Stimulated activated naive CD8-positive, alpha-beta T cell treated with anti-CD3 and anti-CD28 coated beads, Interleukin-15, Interleukin-2, amounts not matched to agents 100 ng/mL and 50 ng/mL, for 24 hours (primary cell): Measurements from ENCODE around the gene SLCO3A1.

Source experiments
- H3K27ac Mint-ChIP-seq: one replicate; pipeline ENCODE4 v1.8.0; 2021; ENCODE audit warnings: mild to moderate bottlenecking, mixed read lengths
- H3K27me3 Mint-ChIP-seq: one replicate; pipeline ENCODE4 v1.8.0; 2021; ENCODE audit warnings: mixed read lengths
- H3K36me3 Mint-ChIP-seq: one replicate; pipeline ENCODE4 v1.8.0; 2021; ENCODE audit warnings: low read depth, mixed read lengths
- H3K4me1 Mint-ChIP-seq: one replicate; pipeline ENCODE4 v1.8.0; 2021; ENCODE audit warnings: low read depth, mixed read lengths
- H3K4me3 Mint-ChIP-seq: one replicate; pipeline ENCODE4 v1.8.0; 2021; ENCODE audit warnings: mild to moderate bottlenecking, mixed read lengths
- H3K9me3 Mint-ChIP-seq: one replicate; pipeline ENCODE4 v1.8.0; 2021; ENCODE audit warnings: mixed read lengths

Gene SLCO3A1

DNA sequence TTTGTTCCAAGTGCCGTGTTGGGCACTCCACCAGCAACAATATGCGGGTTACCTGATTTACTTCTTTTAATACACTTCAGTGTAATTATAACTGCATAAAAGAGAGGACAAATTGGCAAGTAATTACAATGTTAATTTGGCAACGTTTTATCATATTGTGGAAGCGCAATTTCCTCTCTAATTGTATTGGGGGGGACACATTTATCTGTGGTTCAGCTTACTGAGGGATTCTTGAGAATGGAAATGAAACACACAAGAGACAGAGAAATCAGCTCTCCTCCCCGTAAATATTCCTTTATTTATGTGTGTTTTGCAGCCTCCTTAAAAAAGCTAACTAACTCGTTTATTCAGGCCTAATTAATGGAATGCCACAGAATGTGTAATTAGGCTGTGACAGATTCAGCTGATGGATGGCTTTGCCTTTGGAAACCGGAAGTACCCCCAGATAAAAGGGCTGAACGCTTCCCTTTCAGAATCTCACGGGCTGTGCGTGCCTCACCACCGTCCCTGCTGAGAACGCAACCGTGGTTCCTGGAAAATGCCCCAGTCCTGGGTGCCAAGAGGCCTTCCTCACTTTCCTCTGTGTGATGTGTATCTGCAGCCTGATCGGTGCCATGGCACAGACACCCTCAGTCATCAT, 293.1 kb downstream of the SLCO3A1 start:
- Mint-ChIP-seq H3K27ac (no peak overlapping the region), H3K4me1 (no peaks in the 10 kb centered on the region), H3K4me3 (no peak overlapping the region), H3K36me3 (peaks cover 14% of the 10 kb centered on the region), H3K27me3 (no peaks in the 10 kb centered on the region), H3K9me3 (no peaks in the 10 kb centered on the region)

DNA sequence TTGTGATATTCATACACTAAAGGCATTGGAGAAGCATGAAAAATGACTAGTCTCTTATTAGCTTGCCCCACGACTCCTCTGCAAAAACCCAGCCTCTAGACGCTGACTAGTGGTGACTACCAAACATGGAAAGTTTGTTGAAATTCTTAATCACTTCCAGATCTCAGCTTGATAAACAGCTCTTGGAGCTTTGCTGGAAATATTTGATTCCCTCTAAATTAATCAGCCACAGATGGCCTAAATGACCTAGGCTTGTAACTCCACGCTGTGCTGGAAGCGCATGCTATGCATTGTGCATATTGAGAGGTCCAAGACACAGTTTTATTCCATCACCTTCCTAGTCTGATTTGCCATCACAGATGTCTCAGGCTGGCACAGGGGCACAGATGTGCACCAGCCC, 295.5 kb downstream of the SLCO3A1 start:
- Mint-ChIP-seq H3K4me3 (no peak overlapping the region), H3K27ac (no peak overlapping the region), H3K9me3 (no peaks in the 10 kb centered on the region), H3K36me3 (peaks cover 10% of the 10 kb centered on the region), H3K27me3 (no peaks in the 10 kb centered on the region), H3K4me1 (no peaks in the 10 kb centered on the region)

GRCh38 chr15:92149465-92149864, 296.0 kb downstream of the SLCO3A1 start:
- H3K9me3 Mint-ChIP-seq, result no peaks in the 10 kb centered on the region

DNA sequence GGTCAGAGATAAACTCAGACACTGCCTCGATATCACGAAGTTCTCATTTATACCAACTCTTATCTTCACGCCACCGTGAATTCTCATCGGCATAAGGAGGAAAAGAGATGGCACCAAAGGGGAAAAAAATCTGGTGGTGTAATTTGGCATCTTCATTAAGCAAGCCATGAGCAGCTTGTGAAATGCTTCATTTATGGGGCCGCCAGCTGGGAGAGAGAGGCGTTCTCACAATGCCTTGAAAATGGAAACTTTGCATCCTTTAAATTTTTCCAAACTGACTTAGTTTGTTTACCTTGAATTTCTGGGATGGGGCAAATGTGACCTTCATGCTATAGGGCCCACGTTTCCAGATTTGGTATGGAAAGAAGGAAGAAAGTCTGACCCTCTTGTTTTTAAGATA, 297.7 kb downstream of the SLCO3A1 start:
- no peaks in the 10 kb centered on the region for H3K4me1 Mint-ChIP-seq

More at GRCh38 chr15:92149465-92149864, 296.0 kb downstream of the SLCO3A1 start:
- H3K27ac Mint-ChIP-seq, result no peak overlapping the region
- H3K4me1 Mint-ChIP-seq, result no peaks in the 10 kb centered on the region
- peaks cover 10% of the 10 kb centered on the region for H3K36me3 Mint-ChIP-seq
- H3K27me3 Mint-ChIP-seq, result no peaks in the 10 kb centered on the region
- H3K4me3 Mint-ChIP-seq, result no peak overlapping the region

GRCh38 chr15:92151741-92152140, 298.2 kb downstream of the SLCO3A1 start:
- Mint-ChIP-seq H3K4me1 (no peaks in the 10 kb centered on the region), H3K4me3 (no peak overlapping the region), H3K36me3 (peaks cover 10% of the 10 kb centered on the region), H3K27me3 (no peaks in the 10 kb centered on the region), H3K27ac (no peak overlapping the region), H3K9me3 (no peaks in the 10 kb centered on the region)

More for the DNA sequence above, 297.7 kb downstream of the SLCO3A1 start:
- Mint-ChIP-seq H3K36me3 (peaks cover 10% of the 10 kb centered on the region), H3K4me3 (no peak overlapping the region), H3K27me3 (no peaks in the 10 kb centered on the region), H3K9me3 (no peaks in the 10 kb centered on the region), H3K27ac (no peak overlapping the region)

DNA sequence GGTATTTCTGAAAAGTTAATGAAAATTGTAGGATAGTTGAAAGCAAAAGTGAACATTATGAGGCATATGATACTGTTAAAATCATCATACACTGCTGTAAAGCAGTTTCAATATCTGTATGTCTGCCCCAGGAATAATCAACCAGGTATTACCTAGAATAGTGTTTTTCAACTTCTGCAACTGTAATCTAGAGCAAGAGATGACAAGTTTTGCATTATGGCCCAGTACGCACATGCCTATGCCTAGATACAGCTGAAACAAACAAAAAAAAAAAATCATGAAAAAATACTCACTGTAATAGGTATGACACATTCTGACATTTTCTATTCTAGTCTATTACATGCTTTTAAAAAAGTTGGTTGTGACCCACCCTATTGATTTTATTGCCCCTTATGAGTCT, 299.5 kb downstream of the SLCO3A1 start:
- peaks cover 10% of the 10 kb centered on the region for H3K36me3 Mint-ChIP-seq
- no peak overlapping the region for H3K4me3 Mint-ChIP-seq
- H3K27ac Mint-ChIP-seq, result no peak overlapping the region
- H3K9me3 Mint-ChIP-seq, result no peaks in the 10 kb centered on the region
- no peaks in the 10 kb centered on the region for H3K27me3 Mint-ChIP-seq
- peaks cover 3% of the 10 kb centered on the region for H3K4me1 Mint-ChIP-seq

DNA sequence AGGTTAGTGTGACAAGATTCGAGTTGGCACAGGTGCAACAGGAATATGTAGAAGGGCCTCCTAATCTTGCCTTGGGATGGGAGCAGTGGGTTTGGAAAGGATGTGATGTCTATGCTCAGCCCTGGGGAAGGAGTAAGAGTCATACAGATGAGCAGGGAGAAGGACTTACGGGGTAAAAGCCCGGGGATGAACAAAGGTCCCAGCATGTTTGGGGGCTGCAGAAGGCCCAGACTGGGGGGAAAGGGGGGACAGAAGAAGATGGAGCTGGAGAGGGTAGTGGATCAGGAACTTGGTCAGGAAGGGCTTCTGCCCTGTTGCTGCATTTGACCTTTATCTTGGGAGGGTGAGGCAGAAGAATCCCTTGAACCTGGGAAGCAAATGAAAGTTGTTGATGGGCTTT, 300.1 kb downstream of the SLCO3A1 start:
- Mint-ChIP-seq H3K4me1 (peaks cover 10% of the 10 kb centered on the region), H3K27ac (no peak overlapping the region), H3K36me3 (peaks cover 10% of the 10 kb centered on the region), H3K4me3 (no peak overlapping the region), H3K27me3 (no peaks in the 10 kb centered on the region), H3K9me3 (no peaks in the 10 kb centered on the region)

DNA sequence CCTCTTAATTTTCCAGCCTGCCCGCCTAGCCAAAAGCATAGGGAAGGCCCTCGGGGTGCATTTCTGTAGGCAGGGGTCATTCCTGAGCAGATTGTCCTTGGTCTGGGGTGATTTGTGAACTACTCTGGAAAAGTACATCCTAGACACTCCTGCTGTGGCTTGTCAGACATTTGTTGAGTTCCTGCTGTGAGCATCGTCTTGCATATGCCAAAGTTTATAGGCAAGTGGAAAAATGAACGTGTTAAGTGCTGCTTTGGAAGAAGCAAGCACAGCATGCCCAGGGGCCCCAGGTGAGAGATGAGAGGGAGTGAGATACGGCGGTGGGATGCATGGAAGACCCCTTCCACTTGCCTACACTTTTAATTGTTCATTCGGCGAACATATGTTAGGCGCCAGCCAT, 302.4 kb downstream of the SLCO3A1 start:
- H3K4me3 Mint-ChIP-seq, result no peak overlapping the region
- H3K4me1 Mint-ChIP-seq, result peaks cover 15% of the 10 kb centered on the region
- peaks cover 4% of the 10 kb centered on the region for H3K36me3 Mint-ChIP-seq
- no peaks in the 10 kb centered on the region for H3K9me3 Mint-ChIP-seq
- H3K27me3 Mint-ChIP-seq, result no peaks in the 10 kb centered on the region
- no peak overlapping the region for H3K27ac Mint-ChIP-seq

DNA sequence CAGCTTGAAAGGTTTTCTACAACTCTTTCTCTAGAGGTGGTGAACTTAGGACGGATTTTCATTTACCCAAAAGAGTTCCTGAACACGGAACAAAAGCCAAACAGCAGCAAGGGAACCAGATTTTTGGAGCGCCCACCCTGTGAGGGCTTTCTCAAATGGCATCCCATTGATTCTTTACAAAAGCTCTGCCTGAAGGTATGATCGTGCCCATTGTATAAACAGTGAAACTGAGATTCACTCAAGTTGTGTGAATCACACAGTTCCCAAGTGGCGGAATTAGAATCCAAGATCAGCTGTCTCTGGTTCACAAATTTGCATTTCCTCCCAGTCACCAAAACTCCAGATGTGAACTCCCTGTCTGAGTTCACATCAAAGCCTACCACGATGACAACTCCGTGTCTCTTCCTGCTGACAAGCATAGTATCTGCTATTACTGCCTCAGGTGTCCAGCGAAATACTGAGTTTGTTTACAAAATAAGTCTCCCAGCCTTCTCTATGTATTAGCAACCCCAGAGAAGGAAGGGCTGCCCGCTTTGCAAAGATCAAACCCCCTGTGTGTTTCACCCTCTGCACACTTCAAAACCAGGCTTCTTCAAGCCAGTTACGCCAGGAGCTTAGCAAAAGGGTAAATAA, 304.3 kb downstream of the SLCO3A1 start:
- Mint-ChIP-seq H3K4me1 (peaks cover 21% of the 10 kb centered on the region), H3K4me3 (no peak overlapping the region), H3K9me3 (no peaks in the 10 kb centered on the region), H3K27me3 (no peaks in the 10 kb centered on the region), H3K27ac (no peak overlapping the region), H3K36me3 (no peaks in the 10 kb centered on the region)

- no peak overlapping the region for H3K4me3 Mint-ChIP-seq
- H3K27me3 Mint-ChIP-seq, result no peaks in the 10 kb centered on the region
- H3K27ac Mint-ChIP-seq, result no peak overlapping the region
- no peaks in the 10 kb centered on the region for H3K36me3 Mint-ChIP-seq
- no peaks in the 10 kb centered on the region for H3K9me3 Mint-ChIP-seq
- peaks cover 21% of the 10 kb centered on the region for H3K4me1 Mint-ChIP-seq
Measured at GRCh38 chr15:92158426-92158825, 304.9 kb downstream of the SLCO3A1 start.

- Mint-ChIP-seq H3K9me3 (no peaks in the 10 kb centered on the region), H3K36me3 (no peaks in the 10 kb centered on the region), H3K27me3 (no peaks in the 10 kb centered on the region), H3K4me3 (no peak overlapping the region), H3K4me1 (peaks cover 21% of the 10 kb centered on the region), H3K27ac (no peak overlapping the region)
Measured at GRCh38 chr15:92159481-92159880, 306.0 kb downstream of the SLCO3A1 start.

DNA sequence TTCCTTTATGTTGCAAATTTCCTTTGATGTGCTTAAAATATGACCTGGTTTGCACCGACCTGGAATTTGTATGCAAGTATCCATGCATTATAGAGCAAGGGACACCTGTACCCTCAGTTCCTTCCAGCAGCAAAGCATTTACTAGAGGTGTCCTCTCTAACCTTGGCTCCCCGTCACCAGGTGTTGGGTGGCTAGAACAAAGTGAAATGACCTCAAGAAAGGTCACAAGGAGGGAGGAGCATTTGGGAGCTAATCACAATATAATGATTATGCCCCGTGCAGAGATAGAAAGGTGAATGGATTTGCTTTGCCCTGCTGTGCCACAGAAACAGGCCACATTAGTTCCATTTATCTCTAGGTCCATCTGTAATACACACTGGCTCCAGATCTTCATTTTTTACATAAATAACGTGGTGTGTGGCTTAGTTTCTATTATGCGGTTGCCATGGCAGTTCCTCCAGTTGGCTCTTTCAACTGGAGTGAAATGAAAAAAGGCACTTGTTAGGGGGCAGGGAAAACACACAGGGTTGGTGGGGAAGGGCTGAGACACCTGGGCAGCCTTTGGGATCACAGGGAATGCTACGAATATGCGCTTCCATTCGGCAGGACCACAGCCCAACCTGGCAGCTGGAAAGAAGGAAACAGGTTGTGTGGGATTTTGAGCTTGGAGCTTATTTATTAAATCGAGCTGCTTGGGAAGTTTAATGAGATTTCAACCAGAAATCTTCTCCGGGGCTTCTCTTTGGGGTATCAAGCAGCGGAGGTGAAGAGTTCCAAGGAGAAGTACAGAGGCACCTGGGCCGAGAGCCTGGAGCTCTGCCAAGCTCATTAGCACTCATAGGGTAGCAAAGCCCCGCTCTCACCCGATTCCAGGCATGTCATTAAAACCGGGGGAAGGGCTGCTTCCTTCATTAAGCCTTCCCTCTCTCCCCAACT, 306.7 kb downstream of the SLCO3A1 start:
- H3K9me3 Mint-ChIP-seq, result no peaks in the 10 kb centered on the region
- no peak overlapping the region for H3K27ac Mint-ChIP-seq
- no peaks in the 10 kb centered on the region for H3K36me3 Mint-ChIP-seq
- peaks cover 21% of the 10 kb centered on the region for H3K4me1 Mint-ChIP-seq
- no peak overlapping the region for H3K4me3 Mint-ChIP-seq
- H3K27me3 Mint-ChIP-seq, result no peaks in the 10 kb centered on the region

DNA sequence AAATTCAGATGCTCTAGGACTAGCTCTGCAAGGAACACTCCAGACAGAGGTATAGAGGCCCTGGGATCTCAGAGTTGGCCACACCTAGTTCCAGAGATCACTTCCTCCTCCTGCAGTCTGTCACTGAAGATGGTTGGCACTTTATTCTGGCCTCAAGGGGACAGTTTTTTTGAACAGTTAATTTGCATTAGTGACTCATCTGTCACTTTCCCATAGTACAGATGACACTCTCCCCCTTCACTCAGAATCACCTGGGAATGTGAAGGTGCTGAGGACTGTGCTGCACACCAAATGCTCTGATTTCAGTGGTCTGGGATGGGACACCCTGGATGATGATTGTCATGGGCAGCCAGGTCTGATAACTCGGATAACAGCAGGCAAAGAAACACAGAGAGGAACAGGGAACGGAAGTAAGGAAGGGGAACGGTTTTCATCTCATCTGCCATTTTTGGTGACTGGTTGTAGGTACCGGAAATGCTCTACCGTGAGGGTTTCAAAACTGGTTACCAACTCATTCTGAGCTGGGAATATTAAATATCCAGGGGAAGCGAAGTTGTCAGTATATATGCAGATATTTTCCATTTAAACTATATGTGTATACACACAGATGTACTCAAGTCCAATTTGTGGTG, 307.6 kb downstream of the SLCO3A1 start:
- Mint-ChIP-seq H3K36me3 (no peaks in the 10 kb centered on the region), H3K27ac (no peak overlapping the region), H3K4me3 (peak overlapping the region; percentile 29), H3K9me3 (no peaks in the 10 kb centered on the region), H3K4me1 (peaks cover 21% of the 10 kb centered on the region), H3K27me3 (no peaks in the 10 kb centered on the region)

- Mint-ChIP-seq H3K4me1 (peaks cover 21% of the 10 kb centered on the region), H3K27me3 (no peaks in the 10 kb centered on the region), H3K36me3 (no peaks in the 10 kb centered on the region), H3K9me3 (no peaks in the 10 kb centered on the region), H3K4me3 (no peak overlapping the region), H3K27ac (no peak overlapping the region)
Measured at GRCh38 chr15:92162657-92163056, 309.1 kb downstream of the SLCO3A1 start.

DNA sequence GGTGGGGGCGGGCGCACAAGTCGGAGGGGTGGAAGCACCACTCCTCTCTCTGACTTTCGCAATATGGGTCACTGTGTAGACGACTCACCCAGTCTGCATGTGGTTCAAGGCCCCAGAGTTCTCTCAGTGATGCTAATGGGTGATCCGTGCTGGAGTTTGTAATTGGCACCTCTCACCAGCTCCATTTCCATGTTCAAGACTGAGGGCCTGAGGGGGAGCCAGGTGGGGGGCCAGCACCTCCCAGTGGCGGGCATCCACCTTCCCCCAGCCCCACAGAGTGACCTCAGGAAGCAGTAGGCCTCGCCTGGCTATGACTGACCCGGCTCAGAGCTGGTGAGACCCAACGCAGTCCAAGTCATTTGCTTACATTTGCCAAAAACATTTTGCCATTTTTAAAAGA, 310.1 kb downstream of the SLCO3A1 start:
- H3K36me3 Mint-ChIP-seq, result no peaks in the 10 kb centered on the region
- H3K9me3 Mint-ChIP-seq, result no peaks in the 10 kb centered on the region
- H3K4me1 Mint-ChIP-seq, result peaks cover 11% of the 10 kb centered on the region
- no peak overlapping the region for H3K27ac Mint-ChIP-seq
- no peak overlapping the region for H3K4me3 Mint-ChIP-seq
- H3K27me3 Mint-ChIP-seq, result no peaks in the 10 kb centered on the region
